NOMO-1 treated with dmso at 0.1 percent for 144 hours (cell line): ENCODE results near the gene DET1.
"Not testable (repeated sequence)": the region's sequence is repeated elsewhere in the genome, so short reads cannot be mapped to it uniquely, and the experiment has no call there.

Experiments used
- DNase-seq: peaks from one replicate; lab custom pipeline; 2025; ENCODE audit not compliant: unreplicated experiment; lab: John Stamatoyannopoulos, UW

Gene DET1

DNA sequence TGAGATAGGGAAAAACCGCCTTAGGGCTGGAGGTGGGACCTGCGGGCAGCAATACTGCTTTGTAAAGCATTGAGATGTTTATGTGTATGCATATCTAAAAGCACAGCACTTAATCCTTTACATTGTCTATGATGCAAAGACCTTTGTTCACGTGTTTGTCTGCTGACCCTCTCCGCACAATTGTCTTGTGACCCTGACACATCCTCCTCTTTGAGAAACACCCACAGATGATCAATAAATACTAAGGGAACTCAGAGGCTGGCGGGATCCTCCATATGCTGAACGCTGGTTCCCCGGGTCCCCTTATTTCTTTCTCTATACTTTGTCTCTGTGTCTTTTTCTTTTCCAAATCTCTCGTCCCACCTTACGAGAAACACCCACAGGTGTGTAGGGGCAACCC is 5.4 kb downstream of the DET1 start:
- not testable (repeated sequence) for DNase-seq

GRCh38 chr15:88540350-88540749 is 6.1 kb downstream of the DET1 start:
- not testable (repeated sequence) for DNase-seq

DNA sequence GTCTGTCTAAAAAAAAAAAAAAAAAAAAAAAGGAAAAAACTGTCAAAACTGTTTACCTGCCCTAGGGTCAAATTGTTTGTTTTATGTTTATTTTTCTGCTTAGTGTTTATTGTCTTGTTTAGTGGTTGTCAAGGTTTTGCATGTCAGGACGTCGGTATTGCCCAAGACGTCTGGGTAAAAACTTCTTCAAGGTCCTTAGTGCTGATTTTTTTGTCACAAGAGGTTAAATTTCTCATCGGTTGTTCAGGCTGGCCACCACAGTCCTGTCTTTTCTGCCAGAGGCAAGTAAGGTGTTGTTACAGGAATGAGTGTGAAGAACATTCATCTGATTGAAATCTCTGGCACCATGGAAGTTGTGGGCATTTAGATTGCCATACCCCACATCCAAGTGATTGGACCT is 7.0 kb downstream of the DET1 start:
- no peak for DNase-seq

- no peak for DNase-seq
Observed at GRCh38 chr15:88538972-88539371, 7.5 kb downstream of the DET1 start.

DNA sequence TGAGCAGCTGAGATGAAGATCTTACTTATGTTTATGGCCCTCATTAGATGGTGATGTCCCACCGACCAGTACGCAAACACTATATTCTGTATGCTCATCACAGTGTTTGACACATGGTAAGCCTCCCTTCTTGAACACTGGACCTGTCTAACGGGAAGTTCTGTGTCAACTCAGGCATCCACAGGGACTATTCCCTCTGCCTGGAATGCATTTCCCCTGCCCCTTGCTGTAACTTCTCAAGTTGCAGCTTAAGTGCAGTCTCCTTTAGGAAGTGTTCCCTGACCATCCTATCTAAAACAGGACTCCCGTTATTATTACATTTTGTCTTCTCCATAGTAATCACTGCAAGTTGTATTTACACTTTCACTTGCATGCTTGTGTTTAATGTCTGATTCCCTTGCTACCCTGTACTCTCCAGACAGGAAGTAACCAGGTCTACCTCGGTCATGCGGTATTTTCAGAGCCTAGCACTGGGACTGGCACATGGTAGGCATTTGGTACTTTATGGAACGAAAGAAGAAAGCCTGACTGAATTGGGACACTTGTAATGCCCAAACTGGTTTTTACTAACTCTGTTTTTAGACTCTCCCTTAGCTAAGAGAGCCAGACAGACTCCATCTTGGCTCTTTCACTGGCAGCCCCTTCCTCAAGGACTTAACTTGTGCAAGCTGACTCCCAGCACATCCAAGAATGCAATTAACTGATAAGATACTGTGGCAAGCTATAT is 8.7 kb downstream of the DET1 start:
- DNase-seq: no peak

DNA sequence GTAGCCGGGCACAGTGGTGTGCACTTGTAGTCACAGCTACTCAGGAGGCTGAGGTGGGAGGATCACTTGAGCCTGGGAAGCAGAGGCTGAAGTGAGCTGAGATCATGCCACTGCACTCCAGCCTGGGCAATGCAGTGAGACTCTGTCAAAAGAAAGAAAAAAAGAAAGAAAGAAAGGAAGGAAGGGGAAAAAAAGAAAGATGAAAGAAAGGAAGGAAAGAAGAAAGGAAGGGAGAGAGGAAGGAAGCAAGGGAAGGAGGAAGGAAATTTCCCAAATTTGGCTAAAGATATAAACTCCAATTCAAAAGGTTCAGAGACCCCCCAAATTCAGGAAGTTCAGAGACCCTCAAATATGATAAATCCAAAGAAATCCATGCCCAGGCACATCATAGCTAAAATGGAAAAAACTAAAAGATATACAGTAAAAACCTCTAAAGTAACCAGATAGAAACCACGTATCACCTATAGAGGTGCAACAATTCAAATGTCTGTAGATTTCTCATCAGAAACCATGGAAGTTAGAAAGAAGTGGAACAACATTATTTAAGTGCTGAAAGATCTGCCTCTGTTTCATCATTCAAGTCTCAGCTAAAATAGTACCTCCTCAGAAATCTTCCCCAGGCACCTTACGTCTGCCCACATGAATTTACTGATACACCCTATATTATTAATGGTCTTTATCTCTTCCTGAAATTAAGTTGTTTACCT is 10.7 kb downstream of the DET1 start:
- no peak for DNase-seq

- DNase-seq: no peak
Observed at GRCh38 chr15:88535100-88535499, 11.4 kb downstream of the DET1 start.

DNA sequence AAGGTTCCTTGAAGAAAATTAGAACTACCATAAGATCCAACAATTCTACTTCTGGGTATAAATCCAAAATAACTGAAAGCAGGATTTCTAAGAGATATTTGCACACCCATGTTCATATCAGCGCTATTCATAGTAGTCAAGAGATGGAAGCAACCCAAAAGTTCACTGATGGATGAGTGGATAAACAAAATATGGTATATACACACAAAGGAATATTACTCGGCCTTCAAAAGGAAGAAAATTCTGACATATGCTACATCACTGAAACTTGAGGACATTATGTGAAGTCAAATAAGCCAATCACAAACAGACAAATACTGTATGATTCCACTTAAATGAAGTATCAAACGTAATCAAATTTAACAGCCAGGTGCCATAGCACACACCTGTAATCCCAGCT is 13.1 kb downstream of the DET1 start:
- DNase-seq: no peak

DNA sequence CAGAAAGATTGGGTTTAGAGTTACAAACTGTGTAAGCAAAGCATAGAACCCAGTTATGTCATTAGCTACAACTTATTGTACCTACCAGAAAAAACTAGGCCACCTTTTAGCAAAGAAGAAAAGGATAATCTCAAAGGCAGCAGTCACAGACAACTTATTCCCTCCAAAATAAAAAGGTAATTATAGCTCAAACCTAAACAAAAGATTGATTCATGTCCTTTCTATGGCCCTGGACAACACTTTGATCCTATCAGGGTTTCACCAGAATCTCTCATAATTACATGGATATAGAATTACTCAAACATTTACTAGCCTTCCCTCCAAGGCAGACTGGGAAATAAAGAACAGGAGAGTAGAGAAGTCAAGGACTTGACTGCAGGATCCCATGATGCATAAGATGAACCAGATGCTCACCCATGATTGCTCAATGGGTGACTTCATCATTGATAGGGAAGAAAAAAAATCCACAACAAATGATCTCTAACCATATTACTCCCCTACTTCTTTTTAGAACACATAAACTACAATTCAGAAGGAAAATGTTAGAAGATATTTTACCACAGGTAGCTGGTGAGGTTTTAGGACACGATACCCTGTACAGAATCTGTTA is 17.4 kb downstream of the DET1 start:
- no peak for DNase-seq

DNA sequence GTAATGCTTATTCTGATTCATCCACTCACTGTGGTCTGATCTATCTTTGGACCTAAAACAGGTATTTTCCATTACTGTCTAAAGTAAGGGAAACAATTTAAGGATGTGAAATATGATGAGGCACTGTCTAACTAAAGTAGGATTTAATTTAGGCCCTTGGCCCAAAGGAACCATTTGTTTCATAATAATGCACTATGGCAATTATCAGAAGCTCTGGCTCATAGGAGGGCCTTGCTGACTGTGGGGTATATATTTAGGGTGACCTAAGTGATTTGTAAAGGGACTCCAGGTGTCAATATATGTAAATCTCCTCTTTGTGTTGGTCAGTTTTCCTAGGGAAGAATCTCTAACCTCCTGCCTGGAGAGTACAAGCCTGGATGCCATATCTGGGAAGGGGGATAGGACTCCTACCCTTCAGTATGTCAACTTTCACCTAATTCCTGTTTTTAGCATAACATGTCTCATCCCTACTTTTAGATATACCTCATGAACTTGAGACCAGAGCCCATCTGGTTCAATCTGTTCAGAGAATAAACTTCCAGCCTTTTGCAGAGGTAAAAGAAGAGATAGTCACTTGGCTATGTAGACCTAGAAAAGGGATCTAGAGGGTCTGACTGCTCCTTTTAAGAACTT is 20.1 kb downstream of the DET1 start:
- DNase-seq: no peak

DNA sequence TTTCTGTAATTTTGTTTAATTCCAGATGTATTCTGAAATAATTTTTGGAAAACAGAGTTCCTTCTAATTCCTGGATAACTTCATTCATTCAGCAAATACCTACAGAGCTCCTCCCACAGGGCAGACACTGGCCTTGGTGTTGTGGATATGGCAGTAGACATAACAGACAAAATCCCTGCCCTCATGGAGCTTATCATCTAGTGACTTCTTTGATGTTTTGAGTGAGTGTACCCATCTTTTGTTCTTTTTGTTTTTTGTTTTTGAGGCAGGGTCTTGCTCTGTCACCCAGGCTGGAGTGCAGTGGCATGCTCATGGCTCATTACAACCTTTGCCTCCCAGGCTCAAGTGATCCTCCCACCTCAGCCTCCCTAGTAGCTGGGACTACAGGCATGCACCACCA is 21.1 kb downstream of the DET1 start:
- no peak for DNase-seq

DNA sequence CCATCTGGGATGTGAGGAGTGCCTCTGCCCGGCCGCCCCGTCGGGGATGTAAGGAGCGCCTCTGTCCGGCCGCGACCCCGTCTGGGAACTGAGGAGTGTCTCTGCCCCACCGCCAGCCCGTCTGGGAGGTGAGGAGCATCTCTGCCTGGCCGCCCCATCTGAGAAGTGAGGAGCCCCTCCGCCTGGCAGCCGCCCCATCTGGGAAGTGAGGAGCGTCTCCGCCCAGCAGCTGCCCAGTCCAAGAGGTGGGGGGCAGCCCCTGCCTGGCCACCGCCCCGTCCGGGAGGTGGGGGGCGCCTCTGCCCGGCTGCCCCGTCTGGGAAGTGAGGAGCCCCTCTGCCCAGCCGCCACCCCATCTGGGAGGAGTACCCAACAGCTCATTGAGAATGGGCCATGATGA is 22.4 kb downstream of the DET1 start:
- not testable (repeated sequence) for DNase-seq

GRCh38 chr15:88518903-88519302 is 27.6 kb downstream of the DET1 start:
- DNase-seq: no peak

- no peak for DNase-seq
Observed at GRCh38 chr15:88513195-88513594, 33.3 kb downstream of the DET1 start.

DNA sequence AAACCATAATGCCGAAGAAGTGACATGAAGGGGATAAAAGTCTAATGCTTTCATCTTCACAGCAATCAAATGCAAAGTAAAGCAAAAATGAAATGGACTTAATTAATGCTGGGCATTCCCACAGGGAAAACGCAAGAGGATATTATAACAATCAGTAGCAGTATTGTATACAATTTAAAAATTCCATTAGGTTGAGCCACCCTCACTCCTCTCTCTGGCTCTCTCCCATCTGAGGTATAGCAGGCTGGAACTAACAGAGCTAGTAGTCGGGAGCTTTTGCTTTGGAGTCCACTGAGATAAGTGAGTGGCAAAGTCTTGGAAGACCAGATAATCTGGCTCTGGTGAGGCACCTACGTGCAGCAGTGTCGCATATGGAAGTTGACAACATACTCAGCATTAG is 33.9 kb downstream of the DET1 start:
- DNase-seq: no peak

DNA sequence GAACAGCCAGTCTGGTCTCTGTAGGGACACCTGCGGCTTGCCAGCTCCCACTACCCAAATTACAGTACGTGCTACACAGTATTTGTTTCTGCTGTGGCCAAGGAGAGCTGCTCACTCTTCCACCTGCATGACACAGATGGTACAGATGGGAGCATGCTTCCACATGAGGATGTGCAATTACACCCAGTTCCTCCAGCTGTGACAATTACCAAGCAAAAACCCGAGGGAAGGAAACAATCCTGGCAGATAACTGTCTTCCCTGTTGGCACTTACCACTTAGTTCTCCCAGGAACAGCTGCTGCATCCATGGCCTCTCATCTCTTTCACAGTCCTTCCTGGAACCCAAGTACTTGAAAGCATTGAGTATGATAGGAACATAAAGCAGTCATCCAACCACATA is 34.4 kb downstream of the DET1 start:
- DNase-seq: no peak

DNA sequence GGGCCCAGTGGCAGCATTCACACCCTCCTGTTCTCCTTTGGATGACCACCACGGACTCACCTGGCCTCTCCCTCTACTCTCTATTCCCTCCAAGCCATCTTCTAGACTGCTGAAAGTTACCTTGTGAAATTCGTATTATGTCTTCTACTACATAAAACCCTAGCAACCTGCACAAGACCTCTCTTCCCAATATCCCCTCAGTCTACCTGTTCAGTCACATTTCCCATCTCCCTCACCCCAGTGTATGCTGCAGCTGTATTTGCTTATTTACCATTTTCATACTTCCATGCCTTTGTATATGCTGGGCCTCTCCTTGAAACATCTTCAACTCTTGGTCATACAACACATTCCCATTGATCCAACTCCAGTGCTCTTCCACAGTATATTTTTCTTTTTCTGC is 35.3 kb downstream of the DET1 start:
- no peak for DNase-seq

- DNase-seq: no peak
Observed at GRCh38 chr15:88509964-88510363, 36.5 kb downstream of the DET1 start.

DNA sequence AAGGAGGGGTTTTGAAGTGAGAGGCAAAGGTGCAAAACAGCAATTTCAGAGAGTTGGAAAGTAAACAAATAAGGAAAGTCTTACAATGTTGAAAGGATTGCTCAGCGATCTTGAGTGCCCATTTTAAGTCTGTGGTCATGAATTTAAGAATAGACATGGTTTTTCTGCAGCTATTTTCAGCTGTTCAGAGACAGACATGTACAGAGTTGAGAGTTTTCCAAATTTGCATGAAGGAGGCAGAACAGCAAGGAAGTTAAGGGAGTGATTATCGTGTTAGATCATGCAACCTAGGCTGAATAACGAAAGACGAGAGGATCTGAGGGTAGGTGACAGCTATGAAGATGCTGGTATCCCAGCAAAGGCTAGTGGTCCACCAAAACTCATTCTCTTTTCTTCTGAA is 37.2 kb downstream of the DET1 start:
- DNase-seq: no peak

GRCh38 chr15:88506628-88507027 is 39.9 kb downstream of the DET1 start:
- DNase-seq: no peak

GRCh38 chr15:88505721-88506120 is 40.8 kb downstream of the DET1 start:
- no peak for DNase-seq

GRCh38 chr15:88504445-88504844 is 42.0 kb downstream of the DET1 start:
- DNase-seq: no peak
